ENCODE data around the gene INPP4A.

- TF ChIP-seq CTCF (optimal IDR thresholded peaks at IDR 0.05 in 1 of 3, IDR thresholded peaks at IDR 0.05 in 1 of 3, conservative IDR thresholded peaks at IDR 0.05 in 1 of 3; ENCODE audit: extremely low read depth in 1 of 3, insufficient read depth in 2 of 3, low read length in 3 of 3), result no peak
- no peak for TF ChIP-seq EZH2 (IDR thresholded peaks at IDR 0.05; ENCODE audit: low read length)
Observed at GRCh38 chr2:98558852-98559530, 114.3 kb downstream of the INPP4A start.
